PFSK-1 (cell line): Measurements from ENCODE around the gene SVIL.

Source experiments
- POLR2AphosphoS5 ChIP-seq: IDR thresholded peaks from 2 replicates; pipeline ENCODE4 v1.6.1; 2012; ENCODE audit warnings: low read depth, mild to moderate bottlenecking, control low read depth, low read length, moderate library complexity
- REST ChIP-seq, 2 experiments: IDR thresholded peaks; 2 replicates each; pipeline versions ENCODE4 v1.6.1 to v1.8.0; 2011 to 2012; ENCODE audit warnings: low read depth in 2 of 2, low read length in 2 of 2, control low read depth in 1 of 2, inconsistent platforms in 1 of 2, mild to moderate bottlenecking in 1 of 2, moderate library complexity in 1 of 2; ENCODE audit not compliant: insufficient read depth in 1 of 2
- SIN3A ChIP-seq: IDR thresholded peaks from 2 replicates; pipeline ENCODE4 v1.6.1; 2012; ENCODE audit warnings: mild to moderate bottlenecking, low read length, moderate library complexity, borderline replicate concordance; ENCODE audit not compliant: insufficient read depth
- TAF1 ChIP-seq: IDR thresholded peaks from 2 replicates; pipeline ENCODE4 v1.6.1; 2012; ENCODE audit warnings: low read length, control low read depth, borderline replicate concordance; ENCODE audit not compliant: insufficient read depth

DNA sequence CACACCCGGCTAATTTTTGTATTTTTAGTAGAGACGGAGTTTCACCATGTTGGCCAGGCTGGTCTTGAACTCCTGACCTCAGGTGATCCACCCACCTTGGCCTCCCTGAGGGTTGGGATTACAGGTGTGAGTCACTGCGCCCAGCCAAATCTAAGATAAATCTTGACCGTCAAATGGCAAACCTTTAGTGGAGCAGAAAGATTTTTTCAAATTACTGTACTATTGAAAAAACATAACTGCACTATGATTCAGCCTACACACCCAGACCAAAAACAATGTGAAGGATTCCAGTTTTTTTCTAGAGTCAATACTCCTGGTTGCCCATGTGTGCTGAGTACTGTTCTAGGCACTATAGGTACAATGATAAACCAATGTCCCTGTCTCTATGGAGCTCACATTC, 33.9 kb upstream of the SVIL start:
- TF ChIP-seq REST (IDR thresholded peaks at IDR 0.05; ENCODE audit: insufficient read depth in 1 of 2, low read depth in 2 of 2, low read length in 2 of 2) (no peak), TAF1 (no peak), POLR2AphosphoS5 (no peak), SIN3A (no peak)
